ENCODE results near the gene IGF1R.

IGF1R gene

GRCh38 chr15:98727115-98728040 lies 79.0 kb downstream of the IGF1R start:
- DNase-seq (ENCODE audit: low spot score): no peak

GRCh38 chr15:98728082-98728810 lies 79.9 kb downstream of the IGF1R start:
- DNase-seq (ENCODE audit: low spot score): no peak

- no peak for DNase-seq (ENCODE audit: low spot score)
Observed at GRCh38 chr15:98728811-98729160, 80.4 kb downstream of the IGF1R start.

- DNase-seq (ENCODE audit: low spot score): no peak
Observed at GRCh38 chr15:98729446-98730042, 81.2 kb downstream of the IGF1R start.

- DNase-seq (ENCODE audit: low spot score): no peak
Observed at GRCh38 chr15:98730860-98731711, 82.7 kb downstream of the IGF1R start.

- DNase-seq (ENCODE audit: low spot score): no peak
Observed at GRCh38 chr15:98731712-98732450, 83.5 kb downstream of the IGF1R start.

- no peak for DNase-seq (ENCODE audit: low spot score)
Observed at GRCh38 chr15:98733098-98733497, 84.8 kb downstream of the IGF1R start.

- no peak for DNase-seq (ENCODE audit: low spot score)
Observed at GRCh38 chr15:98734466-98735199, 86.3 kb downstream of the IGF1R start.

- DNase-seq (ENCODE audit: low spot score): no peak
Observed at GRCh38 chr15:98735304-98735703, 87.0 kb downstream of the IGF1R start.

GRCh38 chr15:98735895-98736617 lies 87.7 kb downstream of the IGF1R start:
- no peak for DNase-seq (ENCODE audit: low spot score)

GRCh38 chr15:98737159-98737558 lies 88.8 kb downstream of the IGF1R start:
- no peak for DNase-seq (ENCODE audit: low spot score)

- no peak for DNase-seq (ENCODE audit: low spot score)
Observed at GRCh38 chr15:98737721-98738120, 89.4 kb downstream of the IGF1R start.

GRCh38 chr15:98738689-98739401 lies 90.5 kb downstream of the IGF1R start:
- no peak for DNase-seq (ENCODE audit: low spot score)

- DNase-seq (ENCODE audit: low spot score): no peak
Observed at GRCh38 chr15:98740295-98740694, 92.0 kb downstream of the IGF1R start.

- DNase-seq (ENCODE audit: low spot score): no peak
Observed at GRCh38 chr15:98740963-98741362, 92.6 kb downstream of the IGF1R start.

- DNase-seq (ENCODE audit: low spot score): no peak
Observed at GRCh38 chr15:98743177-98743576, 94.8 kb downstream of the IGF1R start.

GRCh38 chr15:98744506-98744905 lies 96.2 kb downstream of the IGF1R start:
- DNase-seq (ENCODE audit: low spot score): no peak

GRCh38 chr15:98745179-98745578 lies 96.8 kb downstream of the IGF1R start:
- DNase-seq (ENCODE audit: low spot score): no peak

Data from CD4-positive, alpha-beta T cell treated with Interleukin-15 for 4 hours (primary cell).